Parathyroid adenoma (tissue), 2 donors: ENCODE results near the gene VSIR.

ENCODE experiments used
- H2AFZ ChIP-seq: fragments of 300-600 bp; sonication (generic); one replicate; pipeline ENCODE4 v1.7.0; 2017; ENCODE audit warnings: antibody characterized with exemption, mild to moderate bottlenecking
- H3K27ac ChIP-seq: fragments of 300-600 bp; sonication (generic); one replicate; pipeline ENCODE4 v1.7.0; 2017
- H3K27me3 ChIP-seq: fragments of 300-600 bp; sonication (generic); one replicate; pipeline ENCODE4 v1.7.0; 2017; ENCODE audit warnings: low read length; ENCODE audit not compliant: control insufficient read depth, insufficient read depth
- H3K36me3 ChIP-seq: fragments of 300-600 bp; sonication (generic); one replicate; pipeline ENCODE4 v1.7.0; 2017; ENCODE audit warnings: low read length; ENCODE audit not compliant: control insufficient read depth, insufficient read depth
- H3K4me1 ChIP-seq: fragments of 300-600 bp; sonication (generic); one replicate; pipeline ENCODE4 v1.7.0; 2017; ENCODE audit warnings: control low read depth
- H3K4me2 ChIP-seq: fragments of 300-600 bp; sonication (generic); one replicate; pipeline ENCODE4 v1.7.0; 2017; ENCODE audit warnings: low read length
- H3K4me3 ChIP-seq: fragments of 300-600 bp; sonication (generic); one replicate; pipeline ENCODE4 v1.7.0; 2017; ENCODE audit warnings: low read depth, low read length
- H3K79me2 ChIP-seq: fragments of 300-600 bp; sonication (generic); one replicate; pipeline ENCODE4 v1.7.0; 2017; ENCODE audit warnings: control low read depth
- H3K9ac ChIP-seq: fragments of 300-600 bp; sonication (generic); one replicate; pipeline ENCODE4 v1.7.0; 2017; ENCODE audit warnings: mild to moderate bottlenecking
- H3K9me3 ChIP-seq: fragments of 300-600 bp; sonication (generic); one replicate; pipeline ENCODE4 v1.7.0; 2017; ENCODE audit warnings: low read length; ENCODE audit not compliant: control insufficient read depth
- CTCF ChIP-seq: fragments of 300-600 bp; sonication (generic); IDR thresholded peaks from one replicate; pipeline ENCODE4 v1.7.0; 2017; ENCODE audit warnings: antibody characterized with exemption, mild to moderate bottlenecking
- donor health status: primary hyperparathyroidism.

Gene VSIR

DNA sequence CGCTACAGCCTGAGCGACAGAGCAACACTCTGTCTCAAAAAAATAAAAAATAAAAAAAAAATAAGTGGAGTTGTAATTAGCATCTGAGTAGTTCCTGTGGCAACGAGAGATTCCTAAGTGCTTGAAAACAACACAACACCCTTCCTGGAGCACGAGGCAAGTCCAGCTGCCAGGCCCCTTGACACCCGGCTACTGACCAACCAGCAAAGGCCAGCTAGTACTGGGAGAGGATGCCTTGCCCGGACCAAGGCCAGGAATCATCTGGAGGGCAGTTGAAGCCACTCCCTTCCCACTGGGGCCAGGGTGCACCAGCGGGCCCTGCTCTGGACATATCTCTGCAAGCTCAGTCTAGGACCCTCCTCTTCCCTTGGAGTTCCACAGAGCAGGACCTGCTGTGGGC is 54.3 kb downstream of the VSIR start:
- no peak for TF ChIP-seq CTCF
- Histone ChIP-seq H3K4me3 (no peak overlapping the region), H2AFZ (no peak overlapping the region), H3K9me3 (no peaks in the 10 kb centered on the region), H3K27me3 (no peaks in the 10 kb centered on the region), H3K79me2 (no peaks in the 10 kb centered on the region), H3K9ac (no peak overlapping the region), H3K27ac (no peak overlapping the region), H3K36me3 (no peaks in the 10 kb centered on the region), H3K4me2 (no peak overlapping the region), H3K4me1 (no peaks in the 10 kb centered on the region)

DNA sequence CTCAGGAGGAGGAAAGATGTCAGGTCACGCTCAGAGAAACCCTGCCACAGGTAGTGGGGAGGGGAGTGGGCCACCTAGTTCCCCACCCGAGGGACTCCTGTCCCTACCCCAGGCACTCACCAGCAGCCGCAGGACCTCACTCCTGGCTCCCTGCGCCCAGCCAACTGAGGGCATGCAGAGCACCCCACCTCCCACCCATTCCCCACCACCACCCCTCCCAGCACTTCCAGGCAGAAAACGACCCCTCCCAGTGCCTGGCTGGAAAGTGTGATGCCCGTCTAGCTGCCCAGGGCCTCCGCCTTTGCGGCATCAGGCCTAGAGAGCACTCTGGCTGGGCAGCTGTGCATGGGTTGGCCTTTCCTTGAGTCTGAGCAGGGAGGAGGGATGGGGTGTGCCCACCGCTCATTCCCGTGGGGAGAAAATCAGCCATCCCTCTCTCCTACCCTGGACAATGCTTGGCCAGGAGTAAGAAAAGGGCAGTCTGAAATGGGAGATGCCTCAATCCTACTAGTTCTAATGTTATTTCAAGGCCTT is 55.1 kb downstream of the VSIR start:
- Histone ChIP-seq H3K27me3 (no peaks in the 10 kb centered on the region), H3K9me3 (no peaks in the 10 kb centered on the region), H3K9ac (no peak overlapping the region), H3K79me2 (no peaks in the 10 kb centered on the region), H3K27ac (no peak overlapping the region), H3K4me2 (no peak overlapping the region), H2AFZ (no peak overlapping the region), H3K36me3 (no peaks in the 10 kb centered on the region), H3K4me3 (no peak overlapping the region), H3K4me1 (no peaks in the 10 kb centered on the region)
- TF ChIP-seq CTCF, result no peak

DNA sequence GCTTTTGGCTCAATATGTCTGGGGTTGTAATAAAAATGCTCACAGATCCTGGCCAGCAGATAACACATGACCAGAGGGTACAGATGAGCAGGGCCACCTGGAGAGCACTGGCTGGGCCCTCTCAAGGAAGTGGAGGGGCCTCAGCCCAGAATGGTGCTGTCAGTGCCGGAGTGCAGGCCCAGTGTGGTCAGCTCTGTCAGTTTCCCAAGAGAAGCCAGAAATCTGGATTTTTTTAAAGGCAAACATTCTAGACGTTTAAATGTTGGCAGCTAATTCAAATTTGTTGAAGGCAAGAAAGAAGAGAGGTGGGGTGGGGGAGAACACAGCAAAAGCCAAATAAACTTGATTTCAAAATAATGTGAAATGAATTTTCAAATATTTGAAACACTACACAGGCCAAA is 55.8 kb downstream of the VSIR start:
- H3K4me2 ChIP-seq, result no peak overlapping the region
- H3K9ac ChIP-seq, result no peak overlapping the region
- H3K27ac ChIP-seq, result no peak overlapping the region
- no peaks in the 10 kb centered on the region for H3K4me1 ChIP-seq
- no peak overlapping the region for H3K4me3 ChIP-seq
- no peak overlapping the region for H2AFZ ChIP-seq
- H3K36me3 ChIP-seq, result no peaks in the 10 kb centered on the region
- no peaks in the 10 kb centered on the region for H3K9me3 ChIP-seq
- H3K79me2 ChIP-seq, result no peaks in the 10 kb centered on the region
- no peak for TF ChIP-seq CTCF
- no peaks in the 10 kb centered on the region for H3K27me3 ChIP-seq

DNA sequence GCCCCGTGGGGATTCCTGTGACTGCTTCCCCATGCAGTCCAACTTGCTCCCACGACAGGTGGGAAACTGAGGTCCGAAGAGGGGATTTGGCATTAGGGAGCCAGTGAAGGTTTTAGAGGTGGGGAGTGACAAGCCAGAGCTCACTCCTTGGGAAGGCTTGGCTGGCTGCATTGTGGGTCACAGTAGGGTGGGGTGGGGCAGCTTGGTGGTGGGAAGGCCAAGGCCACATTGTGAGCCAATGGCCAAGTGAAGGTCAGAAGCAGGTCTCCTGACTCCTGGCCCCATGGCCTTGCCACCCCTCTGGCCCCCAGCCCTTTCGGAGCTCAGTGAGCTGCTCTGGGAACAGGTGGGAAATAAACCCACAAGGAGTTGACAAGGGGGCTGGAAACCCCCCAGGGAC is 56.3 kb downstream of the VSIR start:
- Histone ChIP-seq H3K9ac (no peak overlapping the region), H3K9me3 (no peaks in the 10 kb centered on the region), H3K79me2 (no peaks in the 10 kb centered on the region), H3K4me3 (no peak overlapping the region), H3K27ac (no peak overlapping the region), H2AFZ (no peak overlapping the region), H3K27me3 (no peaks in the 10 kb centered on the region), H3K4me1 (no peaks in the 10 kb centered on the region), H3K4me2 (no peak overlapping the region), H3K36me3 (no peaks in the 10 kb centered on the region)
- TF ChIP-seq CTCF, result no peak

GRCh38 chr10:71716426-71716825 is 56.9 kb downstream of the VSIR start:
- Histone ChIP-seq H3K4me3 (no peak overlapping the region), H3K4me2 (no peak overlapping the region), H3K9me3 (no peaks in the 10 kb centered on the region), H3K4me1 (no peaks in the 10 kb centered on the region), H2AFZ (no peak overlapping the region), H3K79me2 (no peaks in the 10 kb centered on the region), H3K9ac (no peak overlapping the region), H3K36me3 (no peaks in the 10 kb centered on the region), H3K27ac (no peak overlapping the region), H3K27me3 (no peaks in the 10 kb centered on the region)
- TF ChIP-seq CTCF, result no peak
